Skeletal muscle cell (primary cell): ENCODE measurements around the gene ZNF12.

Source experiments
- DNase-seq: peaks from one replicate; pipeline ENCODE4 v3.0.0-alpha.2; 2010; ENCODE audit warnings: low read depth
- H3K4me3 ChIP-seq: 2 replicates; pipeline ENCODE4 v1.5.1; 2011; ENCODE audit warnings: low read depth, mild to moderate bottlenecking, control low read depth, low read length, moderate library complexity

The ZNF12 gene

DNA sequence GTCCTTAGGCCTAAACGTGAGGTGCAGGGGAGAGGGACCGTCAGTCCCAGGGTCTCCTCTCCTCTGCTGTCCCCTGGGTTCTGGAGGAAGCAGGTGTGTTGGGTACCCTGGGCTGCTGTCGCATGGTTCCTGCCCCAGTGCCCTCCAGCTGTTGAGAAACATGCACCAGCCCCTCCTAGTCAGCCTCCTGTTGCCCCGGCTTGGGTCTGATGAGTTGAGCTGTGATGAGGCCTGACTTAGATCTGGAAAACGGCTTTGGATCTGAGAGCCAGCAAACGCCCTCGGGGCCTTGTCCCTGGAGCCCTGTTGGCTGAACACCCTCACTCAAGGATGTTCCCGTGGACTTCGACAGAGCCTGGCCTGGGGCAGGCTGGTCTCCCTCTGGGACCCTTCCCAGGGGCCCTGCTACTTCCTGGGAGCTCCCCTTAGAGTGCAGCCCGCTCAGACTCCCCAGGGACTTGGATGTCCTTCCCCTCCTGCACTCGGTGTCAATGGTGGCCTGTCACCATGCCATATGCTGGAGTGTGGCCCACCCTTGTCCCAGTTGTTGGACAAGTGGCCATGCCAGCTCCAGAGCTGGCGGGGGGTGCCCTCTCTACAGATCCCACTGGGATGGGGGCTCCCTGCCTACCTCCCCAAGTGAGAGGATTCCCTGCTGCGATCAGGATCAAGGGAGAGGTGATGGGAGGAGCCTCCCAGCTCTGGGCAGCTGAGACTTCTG lies 57.3 kb downstream of the ZNF12 start:
- H3K4me3 ChIP-seq: no peak overlapping the region
- DNase-seq: no peak

DNA sequence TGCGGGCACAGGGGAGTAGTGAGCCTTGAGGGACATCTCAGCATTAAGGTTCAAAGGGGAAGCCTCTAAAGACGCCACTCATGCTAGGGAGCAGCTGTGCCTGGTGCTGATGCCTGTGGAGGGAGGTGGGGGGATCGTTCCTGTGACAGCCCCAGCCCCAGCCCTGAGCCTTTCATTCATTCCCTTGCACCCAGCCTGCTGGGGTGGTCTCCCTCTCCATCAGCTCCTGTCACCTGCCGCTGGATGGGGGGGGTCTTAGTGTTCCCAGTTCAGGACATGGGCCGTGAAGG lies 58.0 kb downstream of the ZNF12 start:
- no peak overlapping the region for H3K4me3 ChIP-seq
- DNase-seq: no peak

DNA sequence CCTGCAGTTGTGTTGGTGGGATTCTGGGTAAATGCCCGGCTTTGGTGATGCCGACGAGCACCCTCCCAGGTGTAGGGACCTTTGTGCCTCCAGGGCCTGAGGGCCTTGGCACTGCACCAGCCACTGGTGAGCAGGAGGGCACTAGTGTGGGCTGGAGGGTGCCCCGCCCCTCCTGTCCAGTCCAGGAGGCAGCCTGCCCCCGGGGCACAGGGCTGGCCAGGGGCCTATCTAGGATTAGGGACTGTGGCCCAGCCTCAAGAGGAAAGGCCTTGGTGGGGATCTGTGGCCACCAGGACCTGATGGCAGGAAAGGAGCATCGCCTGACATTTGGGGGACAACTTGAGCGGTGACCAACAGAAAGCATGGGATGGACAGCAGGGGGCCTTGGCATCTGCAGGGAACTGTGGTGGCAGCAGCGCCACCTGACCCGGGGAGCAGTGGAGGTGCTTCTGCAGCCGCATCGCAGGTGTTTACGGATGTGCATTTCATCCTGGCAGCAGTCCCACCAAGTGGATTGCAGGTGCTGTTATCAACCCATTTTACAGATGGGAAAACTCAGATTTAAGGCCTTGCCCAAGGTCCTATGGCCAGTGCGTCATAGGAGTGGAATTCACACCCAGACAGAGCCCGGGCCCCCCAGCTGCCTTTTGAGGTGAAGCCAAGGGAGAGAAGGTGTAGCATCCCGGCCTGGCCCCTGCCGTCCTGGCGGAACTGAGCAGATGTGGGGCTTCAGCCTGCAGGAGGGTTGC lies 58.5 kb downstream of the ZNF12 start:
- DNase-seq: no peak
- H3K4me3 ChIP-seq: no peak overlapping the region

DNA sequence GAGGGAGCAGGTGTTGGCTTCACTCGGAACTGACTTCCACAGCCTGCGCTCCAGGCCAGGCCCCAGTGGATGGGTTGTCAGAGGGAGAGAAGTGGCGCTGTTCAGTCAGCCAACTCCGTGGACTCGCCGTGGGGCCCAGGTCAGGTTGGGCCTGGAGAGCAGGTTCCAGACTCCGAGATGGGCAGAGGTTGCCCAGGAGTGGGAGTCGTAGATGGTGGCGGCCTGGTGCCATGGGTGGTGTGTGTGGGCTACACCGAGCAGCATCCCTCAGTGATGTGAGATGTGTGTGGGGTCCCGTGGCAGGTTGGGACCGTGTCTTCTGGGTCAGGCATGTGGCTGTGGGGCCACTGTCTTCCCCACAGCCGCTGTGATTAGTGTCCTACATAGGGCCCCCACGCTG lies 59.2 kb downstream of the ZNF12 start:
- H3K4me3 ChIP-seq: no peak overlapping the region
- DNase-seq: no peak

DNA sequence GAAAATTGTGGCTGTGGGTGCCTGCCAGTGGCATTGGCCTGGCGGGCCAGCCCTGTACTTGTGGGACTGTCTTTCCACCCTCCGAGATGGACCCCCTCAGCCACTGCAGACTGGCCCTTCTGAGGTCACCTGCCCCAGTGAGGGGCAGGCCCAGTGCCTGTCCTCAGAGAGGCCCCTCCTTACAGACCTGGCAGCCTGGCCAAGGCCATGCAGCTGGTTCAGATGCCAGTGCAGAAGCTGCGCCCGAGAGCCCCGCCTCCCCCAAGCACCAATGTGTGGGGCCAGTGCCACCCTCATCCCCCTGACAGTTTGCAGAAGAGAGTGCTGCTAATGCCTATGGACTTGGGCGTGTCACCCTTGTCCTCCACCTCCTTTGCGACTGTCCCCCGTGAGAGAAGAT lies 59.7 kb downstream of the ZNF12 start:
- no peak for DNase-seq
- no peak overlapping the region for H3K4me3 ChIP-seq

DNA sequence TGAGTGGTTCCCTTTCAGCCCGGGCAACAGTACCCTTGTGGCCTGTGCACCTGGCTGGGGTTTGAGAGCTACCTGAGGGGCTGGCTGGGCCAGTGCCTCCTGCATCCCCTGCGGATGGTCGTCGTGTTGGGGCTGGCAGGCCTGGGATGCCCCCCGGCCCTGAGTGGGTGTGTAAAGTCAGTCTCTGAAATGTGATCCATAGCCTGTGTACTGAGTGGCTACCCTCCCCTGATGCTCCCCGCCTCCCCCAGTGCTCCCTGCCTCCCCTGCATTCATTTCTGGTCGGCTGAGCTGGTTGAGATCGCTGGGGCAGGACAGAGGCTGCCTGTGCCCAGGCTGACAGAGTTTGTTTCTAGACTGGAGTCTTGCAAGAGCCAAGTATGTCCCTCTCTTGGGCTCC lies 60.3 kb downstream of the ZNF12 start:
- no peak overlapping the region for H3K4me3 ChIP-seq
- DNase-seq: no peak

DNA sequence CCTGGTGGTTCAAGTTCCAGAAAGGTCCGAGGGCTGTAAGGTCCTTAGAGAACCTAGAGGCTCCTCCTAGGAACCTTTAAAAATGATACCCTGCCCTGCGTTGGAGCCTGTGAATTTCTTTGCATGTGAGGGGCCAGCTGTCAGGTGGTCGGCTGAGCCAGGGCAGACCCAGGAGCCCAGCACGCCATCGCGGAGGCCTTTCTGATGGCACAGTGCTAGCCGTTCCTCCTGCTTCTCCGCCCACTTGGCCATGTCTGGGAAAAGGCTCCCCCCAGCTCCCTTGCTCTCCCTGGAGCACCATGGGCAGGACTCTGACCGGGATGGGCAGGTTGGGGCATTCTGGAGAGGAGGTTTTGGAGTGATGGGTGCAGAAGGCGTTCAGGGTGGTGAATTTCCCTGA lies 62.0 kb downstream of the ZNF12 start:
- no peak for DNase-seq
- no peak overlapping the region for H3K4me3 ChIP-seq

DNA sequence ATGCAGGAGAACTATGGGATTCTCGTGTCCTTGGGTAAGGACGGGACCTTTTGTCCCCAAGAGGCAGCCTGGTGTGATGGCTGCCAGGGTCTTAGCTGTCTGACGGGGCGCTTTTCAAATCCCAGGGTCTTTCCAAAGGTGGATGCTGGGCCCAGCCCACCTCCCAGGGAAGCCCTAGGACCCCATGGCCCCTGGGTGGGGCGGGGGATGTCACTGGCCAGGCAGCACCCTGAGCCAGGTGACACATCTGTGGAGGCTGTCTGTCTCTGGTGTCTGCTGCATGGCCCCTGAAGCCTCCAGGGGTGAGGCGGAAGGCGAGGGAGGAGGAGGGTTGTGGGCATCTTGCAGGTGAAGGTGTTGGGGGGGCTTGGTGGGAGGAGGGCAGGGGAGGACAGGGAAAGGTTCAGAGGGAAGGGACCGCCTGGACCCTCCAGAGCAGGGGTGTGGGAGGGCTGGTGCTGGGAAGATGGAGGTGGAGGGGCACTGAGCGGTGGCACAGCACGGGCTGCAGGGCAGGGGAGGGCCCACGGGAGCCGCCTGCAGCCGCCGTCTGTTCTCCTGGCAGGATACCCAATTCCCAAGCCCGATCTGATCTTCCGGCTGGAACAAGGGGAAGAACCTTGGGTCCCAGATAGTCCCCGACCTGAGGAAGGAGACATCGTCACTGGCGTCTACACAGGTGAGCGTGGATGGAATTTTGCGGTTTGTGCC lies 62.7 kb downstream of the ZNF12 start:
- no peak for DNase-seq
- no peak overlapping the region for H3K4me3 ChIP-seq

DNA sequence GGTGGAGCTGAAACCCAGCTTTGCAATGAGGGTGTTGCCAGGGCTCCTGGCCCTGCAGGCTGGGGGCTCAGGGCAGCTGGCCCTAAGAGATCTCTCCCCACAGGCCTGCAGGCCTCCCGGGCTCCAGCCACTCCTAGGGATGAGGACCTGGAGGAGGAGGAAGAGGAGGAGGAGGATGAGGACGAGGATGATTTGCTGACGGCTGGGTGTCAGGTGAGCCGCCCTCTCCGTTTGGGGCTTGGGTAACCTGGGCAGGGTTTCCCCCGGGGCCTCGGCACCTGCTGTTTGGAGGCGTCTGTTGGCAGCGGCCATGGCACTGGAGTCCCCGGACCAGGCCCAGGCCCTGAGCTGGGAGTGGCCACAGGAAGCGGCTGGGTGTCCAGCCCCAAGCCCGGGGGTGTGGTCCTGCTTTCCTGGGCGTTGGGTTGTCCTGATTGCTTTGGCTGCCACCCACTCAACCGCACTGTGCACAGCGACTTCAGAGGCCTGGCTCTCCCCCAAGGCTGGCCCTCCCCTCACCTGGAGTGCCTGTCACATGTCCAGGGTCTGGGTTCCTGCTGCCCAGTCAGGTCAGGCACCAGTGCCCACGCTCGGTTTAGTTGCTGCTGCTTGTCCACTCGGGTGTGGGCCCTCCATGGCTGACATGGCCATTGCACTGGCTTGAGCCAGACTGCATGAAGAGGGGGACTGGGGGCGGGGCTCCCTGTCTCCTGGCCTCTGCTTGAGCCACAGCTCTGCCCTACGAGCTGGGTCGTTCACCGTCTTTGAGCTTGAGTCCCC lies 63.7 kb downstream of the ZNF12 start:
- no peak for DNase-seq
- no peak overlapping the region for H3K4me3 ChIP-seq

DNA sequence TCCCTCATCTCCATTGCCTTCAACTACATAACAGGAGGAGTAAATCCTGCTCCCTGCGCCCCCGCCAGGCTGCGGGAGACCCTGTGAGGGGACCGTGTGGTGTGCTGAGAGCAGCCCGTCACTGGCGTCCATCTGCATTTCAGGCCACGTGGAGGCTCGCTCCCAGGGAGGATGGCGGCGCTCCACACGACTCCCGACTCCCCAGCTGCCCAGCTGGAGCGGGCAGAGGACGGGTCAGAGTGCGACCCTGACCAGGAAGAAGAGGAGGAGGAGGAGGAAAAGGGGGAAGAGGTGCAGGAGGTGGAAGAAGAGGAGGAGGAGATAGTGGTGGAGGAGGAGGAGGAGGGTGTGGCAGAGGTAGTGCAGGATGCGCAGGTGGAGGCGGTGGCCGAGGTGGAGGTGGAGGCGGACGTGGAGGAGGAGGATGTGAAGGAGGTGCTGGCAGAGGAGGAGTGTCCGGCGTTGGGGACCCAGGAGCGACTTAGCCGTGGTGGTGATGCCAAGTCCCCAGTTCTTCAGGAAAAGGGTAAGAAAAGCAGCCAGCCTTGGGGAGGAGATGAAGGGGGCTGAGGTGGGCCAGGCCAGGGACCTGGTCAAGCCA lies 64.4 kb downstream of the ZNF12 start:
- no peak for DNase-seq
- no peak overlapping the region for H3K4me3 ChIP-seq

DNA sequence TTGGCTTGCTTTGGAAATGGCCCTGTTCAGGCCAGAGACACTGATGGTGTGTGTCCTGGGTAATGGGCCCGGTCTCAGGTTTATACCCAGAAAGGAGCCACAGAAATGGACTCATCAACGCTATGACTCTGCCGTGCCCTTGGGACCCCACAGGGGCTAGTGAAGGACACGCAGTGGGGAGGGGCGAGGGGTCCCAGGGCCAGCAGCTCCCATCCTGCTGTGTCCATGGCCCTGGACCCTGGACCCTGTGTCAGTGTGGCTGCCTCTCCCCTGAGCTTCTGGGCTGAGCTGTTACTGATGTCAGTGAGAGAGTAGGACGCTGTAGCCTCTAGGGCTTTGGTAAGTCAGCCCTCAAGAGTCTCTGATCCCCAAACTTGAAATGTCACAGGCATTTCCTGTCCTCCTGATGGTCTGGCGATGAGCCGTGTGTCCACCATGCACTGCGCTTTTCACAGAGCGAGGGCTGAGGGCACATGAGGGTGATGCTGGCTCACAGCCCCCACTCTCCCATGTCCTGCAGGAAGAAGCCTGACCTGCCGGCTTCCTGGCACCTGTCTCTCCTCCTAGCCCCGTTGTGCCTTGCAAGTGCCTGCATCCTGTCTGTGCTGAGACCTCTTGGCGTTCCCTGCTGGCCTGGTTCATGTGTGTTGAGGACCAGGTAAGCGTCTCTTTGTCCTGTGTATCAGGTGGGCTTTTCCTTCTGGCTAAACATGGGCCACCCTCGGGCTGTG lies 65.3 kb downstream of the ZNF12 start:
- no peak overlapping the region for H3K4me3 ChIP-seq
- DNase-seq: no peak

DNA sequence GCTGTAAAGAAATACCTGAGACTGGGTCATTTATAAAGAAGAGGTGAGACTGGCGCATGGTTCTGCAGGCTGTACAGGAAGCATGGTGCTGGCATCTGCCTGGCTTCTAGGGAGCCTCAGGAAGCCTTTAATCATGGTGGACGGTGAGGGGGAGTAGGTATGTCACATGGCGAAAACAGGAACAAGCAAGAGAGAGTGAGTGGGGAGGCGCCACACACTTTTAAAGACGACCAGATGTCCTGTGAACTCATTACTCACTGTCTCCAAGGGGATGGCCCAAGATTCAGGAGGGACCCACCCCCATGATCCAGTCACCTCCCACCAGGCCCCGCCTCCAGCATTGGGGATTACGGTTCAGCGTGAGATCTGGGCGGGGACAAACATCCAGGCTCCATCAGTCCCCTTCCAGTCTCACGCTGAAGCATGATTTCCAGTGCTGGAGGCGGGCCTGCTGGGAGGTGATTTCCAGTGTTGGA lies 66.5 kb downstream of the ZNF12 start:
- DNase-seq: peak; percentile 32

DNA sequence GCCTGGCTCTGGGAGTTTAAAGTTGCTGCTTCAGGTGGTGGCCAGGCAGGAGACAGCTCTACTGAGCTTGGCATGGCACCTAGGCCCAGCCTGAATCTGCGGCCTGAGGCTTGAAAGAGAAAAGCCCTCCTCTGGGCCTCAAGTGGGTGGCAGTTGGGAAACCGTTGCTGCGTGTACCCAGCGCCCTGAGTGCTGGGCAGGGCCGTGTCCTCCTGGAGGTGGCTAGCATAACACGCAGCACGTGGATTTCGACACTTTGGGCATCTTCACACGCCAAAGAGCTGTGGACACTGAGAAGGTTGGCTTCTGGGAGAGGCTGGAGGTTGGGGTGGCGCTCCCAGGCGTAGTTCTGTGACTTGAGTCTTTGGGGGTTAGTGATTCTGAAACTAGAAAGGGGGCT lies 67.1 kb downstream of the ZNF12 start:
- no peak overlapping the region for H3K4me3 ChIP-seq
- DNase-seq: no peak

More for the DNA sequence above, 66.5 kb downstream of the ZNF12 start:
- H3K4me3 ChIP-seq: no peak overlapping the region

DNA sequence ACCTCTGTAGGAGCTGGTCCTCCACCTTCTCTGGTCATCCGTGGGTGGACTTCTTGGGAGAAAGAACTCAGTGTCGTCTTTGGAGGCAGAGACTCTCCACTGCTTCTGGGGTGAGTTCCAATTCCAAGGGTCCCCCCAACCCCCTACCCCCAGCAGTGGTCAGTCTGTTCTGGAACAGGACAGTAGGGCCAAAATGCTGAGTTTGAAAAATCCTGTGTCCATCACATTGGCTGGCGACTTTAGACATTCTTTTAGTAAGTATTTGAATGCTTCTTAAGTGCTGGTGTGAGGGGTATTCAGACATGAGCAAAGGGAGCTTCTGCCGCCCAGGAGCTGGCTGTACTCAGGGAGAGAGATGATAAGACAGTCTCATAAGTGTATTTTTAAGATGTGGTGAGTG lies 67.7 kb downstream of the ZNF12 start:
- H3K4me3 ChIP-seq: no peak overlapping the region
- no peak for DNase-seq
